Spleen (tissue), 7 donors: Measurements from ENCODE around the gene CYTIP.

Experiments
- POLR2AphosphoS5 ChIP-seq, 3 donors: sonication (generic); formaldehyde crosslinking; IDR thresholded peaks; one replicate each; pipeline ENCODE4 v1.5.1; 2017; ENCODE audit warnings: antibody characterized with exemption in 3 of 3
- TF ChIP-seq, protein P1 (sequence below), 11 experiments: fragments of 200-600 bp in 7 of 11; fragments of 450-650 bp in 4 of 11; sonication (generic) in 4 of 11; IDR thresholded peaks in 8 of 11; conservative IDR thresholded peaks in 3 of 11; 1 replicate in 7 of 11; 2 replicates in 4 of 11; pipeline versions ENCODE4 v1.4.0 to v1.8.0; 2016 to 2021; ENCODE audit warnings: antibody characterized with exemption in 11 of 11, inconsistent platforms in 4 of 11, mild to moderate bottlenecking in 1 of 11
- donor health status: DM: no; HTN: no; CAD: no; lungs with moderate emphysema.
- donor health status: DM: no; HTN: no; CAD: no.
- donor health status: DM: no; HTN: no; CAD: no.

- TF ChIP-seq, protein P1, sequence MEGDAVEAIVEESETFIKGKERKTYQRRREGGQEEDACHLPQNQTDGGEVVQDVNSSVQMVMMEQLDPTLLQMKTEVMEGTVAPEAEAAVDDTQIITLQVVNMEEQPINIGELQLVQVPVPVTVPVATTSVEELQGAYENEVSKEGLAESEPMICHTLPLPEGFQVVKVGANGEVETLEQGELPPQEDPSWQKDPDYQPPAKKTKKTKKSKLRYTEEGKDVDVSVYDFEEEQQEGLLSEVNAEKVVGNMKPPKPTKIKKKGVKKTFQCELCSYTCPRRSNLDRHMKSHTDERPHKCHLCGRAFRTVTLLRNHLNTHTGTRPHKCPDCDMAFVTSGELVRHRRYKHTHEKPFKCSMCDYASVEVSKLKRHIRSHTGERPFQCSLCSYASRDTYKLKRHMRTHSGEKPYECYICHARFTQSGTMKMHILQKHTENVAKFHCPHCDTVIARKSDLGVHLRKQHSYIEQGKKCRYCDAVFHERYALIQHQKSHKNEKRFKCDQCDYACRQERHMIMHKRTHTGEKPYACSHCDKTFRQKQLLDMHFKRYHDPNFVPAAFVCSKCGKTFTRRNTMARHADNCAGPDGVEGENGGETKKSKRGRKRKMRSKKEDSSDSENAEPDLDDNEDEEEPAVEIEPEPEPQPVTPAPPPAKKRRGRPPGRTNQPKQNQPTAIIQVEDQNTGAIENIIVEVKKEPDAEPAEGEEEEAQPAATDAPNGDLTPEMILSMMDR (IDR thresholded peaks at IDR 0.05 in 8 of 11, conservative IDR thresholded peaks at IDR 0.05 in 3 of 11), result no peak
- peak in 1 of 3 donors; percentile 36 for TF ChIP-seq POLR2AphosphoS5 (IDR thresholded peaks at IDR 0.05)
Observed at GRCh38 chr2:157438863-157439823, 4.7 kb downstream of the CYTIP start.
